Skin epidermis (tissue), 12 donors: ENCODE data around the gene C20orf96.

ENCODE experiments used
- H3K27ac ChIP-seq, 21 experiments: fragments of 200-600 bp; sonication (generic) in 11 of 21; one replicate each; pipeline ENCODE4 v1.5.0; 2020; ENCODE audit warnings: mild to moderate bottlenecking in 3 of 21, inconsistent platforms in 2 of 21, moderate library complexity in 2 of 21
- H3K4me3 ChIP-seq, 7 experiments: fragments of 200-600 bp; sonication (generic) in 2 of 7; one replicate each; pipeline ENCODE4 v1.5.0; 2020; ENCODE audit warnings: inconsistent platforms in 2 of 7, mild to moderate bottlenecking in 2 of 7, moderate library complexity in 1 of 7

Gene C20orf96

DNA sequence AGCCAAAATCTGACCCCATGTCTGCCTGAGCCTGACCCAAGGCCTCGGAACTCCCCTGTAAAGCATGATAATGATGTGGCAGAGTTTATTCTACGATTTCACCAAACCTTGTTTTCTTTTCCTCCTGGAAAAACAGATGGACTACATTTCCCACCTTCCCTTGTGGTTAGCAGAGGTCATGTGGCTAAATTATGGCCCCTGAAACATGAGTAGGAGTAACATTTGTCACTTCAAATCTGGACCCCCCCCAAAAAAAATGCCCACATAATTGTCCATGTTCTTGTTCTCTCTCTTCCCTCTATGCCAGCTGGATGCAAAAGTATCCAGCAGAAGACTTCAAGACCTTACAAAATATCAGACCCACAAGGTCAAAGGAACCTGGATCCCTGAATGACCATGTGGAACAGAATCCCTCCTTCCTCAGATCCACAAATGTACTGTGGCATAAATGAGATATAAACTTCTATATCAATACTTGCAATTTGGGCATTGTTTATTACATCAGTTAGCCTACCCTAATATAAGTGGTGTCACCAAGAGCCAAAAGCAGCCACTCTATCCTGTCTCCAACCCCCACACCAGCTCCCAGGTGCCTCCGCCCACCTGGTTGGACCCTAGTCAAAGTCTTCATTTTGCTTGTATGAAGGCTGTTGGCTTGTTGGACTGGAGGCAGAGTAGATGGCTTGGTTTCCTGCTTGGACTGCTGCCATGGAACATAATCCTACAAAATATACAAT, 1.4 kb downstream of the C20orf96 start:
- Histone ChIP-seq H3K27ac (no peak overlapping the region), H3K4me3 (no peak overlapping the region)

DNA sequence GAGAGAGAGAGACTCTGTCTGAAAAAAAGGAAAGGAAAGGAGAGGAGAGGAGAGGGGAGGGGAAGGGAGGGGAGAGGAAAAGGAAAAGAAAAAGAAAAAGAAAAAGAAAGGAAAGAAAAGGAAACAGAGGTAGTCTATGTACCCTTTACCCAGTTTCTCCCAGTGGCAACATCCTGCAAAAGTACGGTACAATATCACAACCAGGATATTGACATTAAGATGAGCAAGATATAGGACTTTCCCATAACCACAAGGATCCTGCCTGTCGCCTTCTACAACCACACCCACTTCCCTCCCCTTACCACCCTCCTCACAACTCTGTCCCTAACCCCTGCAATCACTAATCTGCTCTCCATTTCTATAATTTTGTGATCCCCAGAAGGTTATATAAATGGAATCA, 4.0 kb downstream of the C20orf96 start:
- no peak overlapping the region for H3K27ac ChIP-seq
- H3K4me3 ChIP-seq = no peak overlapping the region

- Histone ChIP-seq H3K4me3 (no peak overlapping the region), H3K27ac (no peak overlapping the region)
Observed at GRCh38 chr20:284172-284571, 6.4 kb downstream of the C20orf96 start.

GRCh38 chr20:278607-279571, 11.7 kb downstream of the C20orf96 start:
- Histone ChIP-seq H3K27ac (peak overlapping the region in 3 of 21 experiments; percentile 17 to 54 (median 50)), H3K4me3 (peak overlapping the region in 6 of 7 experiments; percentile 10 to 44 (median 22))

GRCh38 chr20:278181-278580, 12.4 kb downstream of the C20orf96 start:
- no peak overlapping the region for H3K4me3 ChIP-seq
- no peak overlapping the region for H3K27ac ChIP-seq

GRCh38 chr20:277496-277781, 13.1 kb downstream of the C20orf96 start:
- no peak overlapping the region for H3K27ac ChIP-seq

GRCh38 chr20:276620-277495, 13.7 kb downstream of the C20orf96 start:
- Histone ChIP-seq H3K4me3 (no peak overlapping the region), H3K27ac (no peak overlapping the region)

More at GRCh38 chr20:277496-277781, 13.1 kb downstream of the C20orf96 start:
- H3K4me3 ChIP-seq = no peak overlapping the region

GRCh38 chr20:275791-276190, 14.8 kb downstream of the C20orf96 start:
- Histone ChIP-seq H3K4me3 (no peak overlapping the region), H3K27ac (no peak overlapping the region)

GRCh38 chr20:273884-274283, 16.7 kb downstream of the C20orf96 start:
- Histone ChIP-seq H3K4me3 (no peak overlapping the region), H3K27ac (no peak overlapping the region)

- no peak overlapping the region for H3K4me3 ChIP-seq
Observed at GRCh38 chr20:272718-273117, 17.8 kb downstream of the C20orf96 start.

DNA sequence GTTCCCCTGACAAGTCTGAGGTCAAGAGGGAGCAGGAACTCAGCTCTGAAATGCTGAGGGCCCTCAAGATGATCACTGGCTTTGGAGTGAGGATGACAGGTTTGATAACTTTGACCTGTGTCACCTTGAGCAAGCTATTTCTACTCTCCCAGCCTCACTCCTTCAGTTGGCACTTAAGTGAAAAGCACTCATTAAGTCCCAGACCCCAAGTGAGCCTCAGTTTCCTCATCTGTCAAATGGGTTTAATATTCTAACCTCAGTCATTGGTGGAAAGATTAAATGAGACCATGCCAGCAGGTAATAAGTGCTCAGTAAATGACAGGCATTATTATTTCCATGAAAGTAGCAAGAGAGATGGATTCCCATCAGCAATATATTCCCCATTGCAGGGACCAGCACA, 19.0 kb downstream of the C20orf96 start:
- H3K4me3 ChIP-seq = no peak overlapping the region
- H3K27ac ChIP-seq = no peak overlapping the region

More at GRCh38 chr20:272718-273117, 17.8 kb downstream of the C20orf96 start:
- H3K27ac ChIP-seq = no peak overlapping the region

GRCh38 chr20:271069-271468, 19.5 kb downstream of the C20orf96 start:
- Histone ChIP-seq H3K27ac (no peak overlapping the region), H3K4me3 (no peak overlapping the region)

- Histone ChIP-seq H3K4me3 (no peak overlapping the region), H3K27ac (no peak overlapping the region)
Observed at GRCh38 chr20:270517-270916, 20.0 kb downstream of the C20orf96 start.

DNA sequence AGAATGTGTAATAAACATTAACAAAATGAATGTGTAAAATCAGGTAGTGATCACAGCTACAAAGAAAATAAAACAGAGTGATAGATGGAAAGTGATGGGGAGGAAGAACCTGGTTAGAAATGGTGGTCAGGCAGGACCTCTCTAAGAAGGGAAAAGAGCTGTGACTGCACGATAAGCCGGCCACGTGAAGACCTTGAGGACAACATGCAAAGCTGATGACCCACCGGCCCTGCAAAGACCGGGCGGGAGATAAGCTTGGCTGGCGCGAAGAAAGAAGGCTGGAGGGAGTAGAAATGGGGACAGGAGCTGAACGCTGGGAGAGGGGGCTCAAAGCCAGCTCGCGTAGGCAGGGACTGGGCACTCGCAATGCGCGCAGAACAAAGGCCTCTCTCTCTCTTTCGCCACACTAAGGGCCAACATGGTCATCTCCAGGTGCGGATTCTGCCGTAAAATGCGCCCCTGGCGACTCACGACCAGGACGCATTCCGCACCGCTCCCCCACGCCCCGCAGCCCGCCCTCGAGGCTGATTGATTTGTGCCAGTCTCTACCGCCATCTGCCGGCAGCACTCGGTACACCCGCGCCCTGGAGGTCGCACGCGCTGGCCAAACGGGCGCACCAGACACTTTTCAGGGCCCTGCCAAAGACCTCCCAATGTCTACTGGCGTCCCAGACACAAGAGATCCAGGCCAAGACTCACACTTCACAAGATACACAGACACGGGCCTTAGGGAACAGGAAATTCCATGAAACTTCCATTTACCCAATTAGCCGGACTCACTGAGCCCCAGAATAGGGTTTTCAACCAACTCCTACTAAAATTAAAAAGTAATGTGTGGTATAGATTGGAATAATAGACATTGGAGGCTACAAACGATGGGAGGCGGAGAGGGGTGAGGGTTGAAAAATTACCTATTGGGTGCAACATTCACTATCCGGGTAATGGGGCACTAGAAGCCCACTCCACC, 23.7 kb downstream of the C20orf96 start:
- Histone ChIP-seq H3K4me3 (peak overlapping the region; percentile 18 to 48 (median 25)), H3K27ac (peak overlapping the region in 1 of 21 experiments; percentile 43)

DNA sequence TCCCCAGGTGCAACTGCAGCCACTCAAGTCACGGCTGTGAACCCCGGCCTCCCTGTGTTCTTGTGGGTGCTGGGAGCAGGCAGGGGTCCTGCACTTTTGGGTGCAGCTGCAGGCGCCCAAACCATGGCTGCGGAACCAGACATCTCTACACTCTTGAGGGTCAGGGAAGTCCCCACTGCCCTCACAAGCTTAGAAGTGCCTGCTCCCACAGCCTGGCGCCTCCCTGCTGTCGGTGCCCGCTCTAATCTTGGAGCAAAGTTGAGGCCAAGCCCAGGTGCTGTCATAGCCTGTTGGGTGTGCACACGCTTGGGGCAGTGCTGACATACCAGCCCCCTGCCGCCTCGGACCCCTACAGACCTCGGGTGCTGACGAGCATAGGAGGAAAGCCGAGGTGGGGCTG, 26.8 kb downstream of the C20orf96 start:
- Histone ChIP-seq H3K27ac (no peak overlapping the region), H3K4me3 (no peak overlapping the region)

- no peak overlapping the region for H3K4me3 ChIP-seq
- H3K27ac ChIP-seq = no peak overlapping the region
Observed at GRCh38 chr20:259981-260380, 30.6 kb downstream of the C20orf96 start.

DNA sequence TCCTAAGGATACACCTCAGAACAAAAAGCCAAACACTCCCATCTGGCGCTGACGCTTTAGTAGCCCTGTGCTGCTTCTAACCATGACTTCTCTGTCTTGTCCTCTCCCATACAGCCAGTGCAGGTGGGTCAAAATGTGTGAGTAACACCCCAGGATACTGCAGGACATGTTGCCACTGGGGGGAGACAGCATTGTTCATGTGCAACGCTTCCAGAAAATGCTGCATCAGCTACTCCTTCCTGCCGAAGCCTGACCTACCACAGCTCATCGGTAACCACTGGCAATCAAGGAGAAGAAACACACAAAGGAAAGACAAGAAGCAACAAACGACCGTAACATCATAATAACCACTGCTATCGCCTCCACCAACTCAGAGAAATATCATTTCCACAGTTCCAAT, 31.6 kb downstream of the C20orf96 start:
- Histone ChIP-seq H3K27ac (no peak overlapping the region), H3K4me3 (no peak overlapping the region)

DNA sequence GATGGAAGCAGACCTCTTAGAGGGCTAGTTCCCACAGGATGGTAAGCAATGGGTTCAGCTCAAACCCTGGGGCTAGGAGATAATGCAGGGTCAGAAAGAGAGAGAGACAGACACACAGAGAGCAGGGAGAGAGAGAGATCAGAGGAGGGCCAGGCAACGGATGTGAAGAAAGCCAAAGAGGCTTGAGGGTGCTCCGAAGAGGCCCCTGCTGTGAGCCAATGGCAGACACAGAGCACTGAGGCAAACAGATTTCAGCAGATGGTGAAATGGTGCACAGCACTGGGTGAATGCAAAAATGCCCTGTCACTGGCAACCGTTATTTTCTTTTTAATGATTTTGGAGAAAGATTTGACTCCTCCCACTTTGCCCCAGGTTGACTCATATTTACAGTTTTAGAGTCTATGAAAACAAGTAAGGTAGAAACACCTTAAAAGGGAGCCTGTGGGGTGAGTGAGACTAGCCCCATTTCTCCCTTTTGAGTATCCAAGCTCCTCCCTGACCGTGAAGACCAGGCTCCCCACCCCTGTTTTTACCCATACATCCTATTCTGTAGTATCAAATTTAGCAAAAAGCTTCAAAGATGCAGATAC, 32.2 kb downstream of the C20orf96 start:
- H3K4me3 ChIP-seq = no peak overlapping the region
- H3K27ac ChIP-seq = no peak overlapping the region

DNA sequence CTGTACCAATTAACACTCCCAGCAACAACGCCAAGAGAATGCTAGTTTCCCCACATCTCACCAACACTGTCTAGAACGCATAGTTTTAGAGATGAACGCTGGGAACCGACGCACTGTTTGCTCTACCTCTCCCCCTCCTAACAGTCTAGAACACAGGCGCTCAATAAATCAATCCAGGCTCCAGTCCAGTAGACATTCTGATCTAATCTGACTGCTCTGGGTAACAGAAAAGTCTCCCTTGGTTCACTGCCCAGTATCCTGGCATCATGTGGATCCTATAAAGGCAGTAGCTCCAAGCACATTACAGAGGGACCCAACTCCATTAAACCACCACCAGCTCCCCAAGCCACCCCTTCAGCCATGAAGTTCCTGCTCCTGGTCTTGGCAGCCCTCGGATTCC, 33.1 kb downstream of the C20orf96 start, which contains the start of gene DEFB132:
Gene DEFB132 (plus strand): TSS at position 306 of the 400 bp plus-strand sequence. CDS start 55 bp downstream, at position 361.
- Histone ChIP-seq H3K27ac (no peak within 1 kb of the TSS), H3K4me3 (no peak within 1 kb of the TSS)
